Karpas-422 (cell line): Measurements from ENCODE around the gene SCN4A. TPM values are rescaled to one million over a fixed set of nuclear protein-coding genes. Genes with fewer than 3 reads are reported as not detected.
A peak's percentile ranks its signal among the peaks of the same experiment; 100 is the strongest.
"Not testable (repeated sequence)": the region's sequence is repeated elsewhere in the genome, so short reads cannot be mapped to it uniquely, and the experiment has no call there.

Source experiments
- DNase-seq: peaks from one replicate; pipeline ENCODE4 v3.0.0-alpha.2; 2015
- H2AFZ ChIP-seq: fragments of 200-600 bp; sonication (generic); 2 replicates; pipeline ENCODE4 v1.6.1; 2014; ENCODE audit warnings: antibody characterized with exemption, low read length, mixed read lengths
- H3K27ac ChIP-seq: fragments of 200-600 bp; sonication (generic); 2 replicates; pipeline ENCODE4 v1.5.1; 2014; ENCODE audit warnings: mild to moderate bottlenecking, low read length, moderate library complexity
- H3K27me3 ChIP-seq: fragments of 200-600 bp; sonication (generic); 2 replicates; pipeline ENCODE4 v1.6.1; 2014; ENCODE audit warnings: low read length, mixed read lengths
- H3K36me3 ChIP-seq: fragments of 200-600 bp; sonication (generic); 2 replicates; pipeline ENCODE4 v1.6.1; 2014; ENCODE audit warnings: low read length, mixed read lengths; ENCODE audit not compliant: insufficient read depth
- H3K4me1 ChIP-seq: fragments of 200-600 bp; sonication (generic); 2 replicates; pipeline ENCODE4 v1.6.1; 2014; ENCODE audit warnings: mild to moderate bottlenecking, low read length, mixed read lengths
- H3K4me2 ChIP-seq: fragments of 200-600 bp; sonication (generic); 2 replicates; pipeline ENCODE4 v1.6.1; 2014; ENCODE audit warnings: low read length, low read depth, mild to moderate bottlenecking; ENCODE audit not compliant: poor library complexity, severe bottlenecking
- H3K4me3 ChIP-seq: fragments of 200-600 bp; sonication (generic); 2 replicates; pipeline ENCODE4 v1.5.1; 2014; ENCODE audit warnings: mild to moderate bottlenecking, antibody characterized with exemption, low read length, mixed read lengths
- H3K79me2 ChIP-seq: fragments of 200-600 bp; sonication (generic); 2 replicates; pipeline ENCODE4 v1.6.1; 2014; ENCODE audit warnings: mild to moderate bottlenecking, low read length, mixed read lengths
- H3K9ac ChIP-seq: fragments of 200-600 bp; sonication (generic); 2 replicates; pipeline ENCODE4 v1.6.0; 2014; ENCODE audit warnings: low read length
- H3K9me2 ChIP-seq: fragments of 200-600 bp; sonication (generic), shearing (Covaris generic); replicated peaks from 2 replicates; pipeline ENCODE4 v1.6.0; 2014; ENCODE audit warnings: mild to moderate bottlenecking, low read length, moderate library complexity; ENCODE audit not compliant: insufficient read depth
- H3K9me3 ChIP-seq: fragments of 300-700, 200-600 bp; sonication (generic); 2 replicates; pipeline ENCODE4 v1.6.1; 2014; ENCODE audit warnings: low read length, mixed read lengths
- H4K20me1 ChIP-seq: fragments of 200-600 bp; sonication (generic); 2 replicates; pipeline ENCODE4 v1.6.1; 2014; ENCODE audit warnings: mild to moderate bottlenecking, antibody characterized with exemption, low read length, low read depth; ENCODE audit not compliant: insufficient read depth
- small RNA-seq: library from RNA; depleted of rRNA; stranded (forward); fragments of <200 nt; gene quantifications from one replicate; pipeline ENCODE3, GENCODE V24; 2014
- total RNA-seq: library from RNA; depleted of rRNA; stranded (reverse); fragments of >200 nt; shearing (Covaris generic); gene quantifications from 2 replicates; pipeline ENCODE4 v1.2.3, GENCODE V29; 2014; ENCODE audit warnings: low replicate concordance; rRNA removed

SCN4A gene
- total RNA-seq, 1 experiment from 2014 or later: 0.07 TPM

DNA sequence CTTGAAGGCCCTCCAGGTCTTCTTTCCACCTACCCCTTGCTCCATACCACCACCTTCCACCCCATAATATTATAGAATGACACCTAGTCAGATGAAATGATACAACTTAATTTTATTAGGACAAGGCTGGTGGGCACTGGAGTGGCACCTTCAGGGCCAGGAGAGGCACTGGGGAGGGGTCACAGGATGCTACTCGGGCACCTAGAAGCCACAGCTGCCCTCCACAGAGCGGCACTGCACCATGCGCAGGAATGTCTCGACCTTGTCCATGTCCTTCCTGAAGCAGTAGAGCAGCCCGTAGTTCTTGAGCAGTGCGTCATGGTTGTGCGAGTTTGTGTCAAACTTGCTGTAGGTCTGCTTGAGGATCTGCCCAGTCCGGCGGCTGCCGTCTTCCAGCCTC lies 77.9 kb downstream of the SCN4A start:
- H3K9me2 ChIP-seq, DNase-seq, H3K4me2 ChIP-seq, H3K79me2 ChIP-seq, H3K27ac ChIP-seq, H3K4me1 ChIP-seq, H3K27me3 ChIP-seq, H2AFZ ChIP-seq, H3K9ac ChIP-seq, H3K36me3 ChIP-seq, H4K20me1 ChIP-seq, H3K4me3 ChIP-seq, H3K9me3 ChIP-seq: not testable (repeated sequence)

- H3K4me2 ChIP-seq, H3K27me3 ChIP-seq, H3K27ac ChIP-seq, H3K79me2 ChIP-seq, H3K4me3 ChIP-seq, H3K36me3 ChIP-seq, H3K4me1 ChIP-seq, DNase-seq, H4K20me1 ChIP-seq, H3K9me3 ChIP-seq, H2AFZ ChIP-seq, H3K9ac ChIP-seq, H3K9me2 ChIP-seq: not testable (repeated sequence)
These were observed 78.7 kb downstream of the SCN4A start for GRCh38 chr17:63894021-63894420.

DNA sequence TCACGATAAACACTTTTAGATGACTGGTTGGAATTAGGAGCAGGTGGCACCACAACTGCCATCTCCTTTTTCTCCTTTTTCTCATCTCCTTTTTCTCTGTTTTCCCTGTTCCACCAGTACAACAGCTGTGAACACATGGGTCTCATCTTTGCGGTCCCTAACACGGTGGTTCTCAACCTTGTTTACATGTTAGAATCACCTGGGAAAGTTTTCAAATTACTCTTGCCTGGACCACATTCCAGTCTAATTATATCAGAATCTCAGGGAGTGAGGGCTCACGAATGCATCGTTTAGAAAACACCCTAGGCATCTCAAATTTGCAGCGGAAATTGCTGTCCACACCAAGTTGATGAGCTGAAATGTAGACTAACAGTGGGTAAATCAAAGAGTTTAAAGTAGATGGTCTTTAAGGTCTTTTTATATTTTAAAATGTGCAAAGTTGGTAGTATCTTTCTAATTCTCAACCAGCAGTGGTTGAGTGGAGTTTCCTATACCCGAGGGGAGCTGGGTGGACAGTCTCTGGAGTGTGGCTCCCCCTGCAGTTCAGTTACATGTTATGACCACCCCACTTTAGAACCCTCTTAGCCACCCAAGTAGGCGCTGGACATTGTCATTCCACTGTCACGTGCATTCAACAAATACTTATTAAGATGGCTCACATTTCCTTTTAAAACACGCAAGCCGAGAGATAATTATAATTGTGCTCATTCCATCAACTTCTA lies 80.2 kb downstream of the SCN4A start:
- not testable (repeated sequence) for H4K20me1 ChIP-seq, H3K4me2 ChIP-seq, H3K27ac ChIP-seq, H3K9me2 ChIP-seq, H3K4me1 ChIP-seq, H3K9ac ChIP-seq, H2AFZ ChIP-seq, H3K4me3 ChIP-seq, H3K79me2 ChIP-seq, H3K9me3 ChIP-seq, H3K36me3 ChIP-seq, H3K27me3 ChIP-seq
- DNase-seq: peak; percentile 53

GRCh38 chr17:63889026-63889848 lies 83.5 kb downstream of the SCN4A start:
- not testable (repeated sequence) for H3K4me1 ChIP-seq, H3K9me3 ChIP-seq, H3K27me3 ChIP-seq, H3K79me2 ChIP-seq, H3K27ac ChIP-seq, H3K9me2 ChIP-seq, H3K9ac ChIP-seq, H3K36me3 ChIP-seq, H3K4me3 ChIP-seq, H3K4me2 ChIP-seq, H4K20me1 ChIP-seq, H2AFZ ChIP-seq
- DNase-seq: peak; percentile 75

Small RNAs within 50 kb of the gene (small RNA-seq; reads per million reads assigned to genes)
- gene AC127029.1: not detected
- gene GH1: not detected

Other genes starting within 250 kb of the SCN4A start
- gene STRADA, start 231.1 kb downstream of the SCN4A start, total RNA-seq: 25.8 and 27.5 TPM in 2 replicates
- 28.0 and 35.9 TPM in 2 replicates for gene CCDC47, start 199.3 kb downstream of the SCN4A start, total RNA-seq
- gene DDX42, start 198.7 kb downstream of the SCN4A start, total RNA-seq: 76.5 and 77.6 TPM in 2 replicates
- gene PSMC5, start 145.5 kb downstream of the SCN4A start, total RNA-seq: 26.9 and 49.1 TPM in 2 replicates
- gene FTSJ3, start 145.3 kb downstream of the SCN4A start, total RNA-seq: 30.7 and 39.5 TPM in 2 replicates
- gene SMARCD2, start 130.2 kb downstream of the SCN4A start, total RNA-seq: 103 and 143 TPM in 2 replicates
- gene CSH2, start 99.2 kb downstream of the SCN4A start, total RNA-seq: not detected in 2 replicates
- not detected in 2 replicates for gene GH2, start 91.0 kb downstream of the SCN4A start, total RNA-seq
- not detected in 2 replicates for gene CSH1, start 76.3 kb downstream of the SCN4A start, total RNA-seq
- not detected in 2 replicates for gene CSHL1, start 61.7 kb downstream of the SCN4A start, total RNA-seq
- not detected in 2 replicates for gene GH1, start 54.1 kb downstream of the SCN4A start, total RNA-seq
- gene CD79B, start 40.6 kb downstream of the SCN4A start, total RNA-seq: 545 and 1,164 TPM in 2 replicates
- gene PRR29, start 25.4 kb upstream of the SCN4A start, total RNA-seq: not detected in 2 replicates
- 4.4 and 12.1 TPM in 2 replicates for gene ICAM2, start 47.7 kb upstream of the SCN4A start, total RNA-seq
- gene ERN1, start 157.2 kb upstream of the SCN4A start, total RNA-seq: 1.9 and 10.9 TPM in 2 replicates